ENCODE results near the gene CENPVL1.

GRCh38 chrX:51665981-51666380 is 44.3 kb upstream of the CENPVL1 start:
- no peak for TF ChIP-seq CTCF (IDR thresholded peaks at IDR 0.05)
- TF ChIP-seq POLR2A (IDR thresholded peaks at IDR 0.05), result no peak
